PC-3 (cell line): Measurements from ENCODE around the gene UNC5B.

Source experiments
- CTCF ChIP-seq: fragments of 300-600 bp; sonication (generic); conservative IDR thresholded peaks from 2 replicates; pipeline ENCODE4 v1.5.1; 2017; ENCODE audit warnings: antibody characterized with exemption, low read depth, mild to moderate bottlenecking, low read length
- EZH2 ChIP-seq: fragments of 300-600 bp; sonication (generic); IDR thresholded peaks from one replicate; pipeline ENCODE4 v1.6.1; 2017; ENCODE audit warnings: antibody characterized with exemption, mild to moderate bottlenecking, low read length; ENCODE audit not compliant: unreplicated experiment
- EZH2phosphoT487 ChIP-seq: fragments of 300-600 bp; sonication (generic); IDR thresholded peaks from 2 replicates; pipeline ENCODE4 v1.6.1; 2018; ENCODE audit warnings: mild to moderate bottlenecking, antibody characterized with exemption, low read length, borderline replicate concordance

DNA sequence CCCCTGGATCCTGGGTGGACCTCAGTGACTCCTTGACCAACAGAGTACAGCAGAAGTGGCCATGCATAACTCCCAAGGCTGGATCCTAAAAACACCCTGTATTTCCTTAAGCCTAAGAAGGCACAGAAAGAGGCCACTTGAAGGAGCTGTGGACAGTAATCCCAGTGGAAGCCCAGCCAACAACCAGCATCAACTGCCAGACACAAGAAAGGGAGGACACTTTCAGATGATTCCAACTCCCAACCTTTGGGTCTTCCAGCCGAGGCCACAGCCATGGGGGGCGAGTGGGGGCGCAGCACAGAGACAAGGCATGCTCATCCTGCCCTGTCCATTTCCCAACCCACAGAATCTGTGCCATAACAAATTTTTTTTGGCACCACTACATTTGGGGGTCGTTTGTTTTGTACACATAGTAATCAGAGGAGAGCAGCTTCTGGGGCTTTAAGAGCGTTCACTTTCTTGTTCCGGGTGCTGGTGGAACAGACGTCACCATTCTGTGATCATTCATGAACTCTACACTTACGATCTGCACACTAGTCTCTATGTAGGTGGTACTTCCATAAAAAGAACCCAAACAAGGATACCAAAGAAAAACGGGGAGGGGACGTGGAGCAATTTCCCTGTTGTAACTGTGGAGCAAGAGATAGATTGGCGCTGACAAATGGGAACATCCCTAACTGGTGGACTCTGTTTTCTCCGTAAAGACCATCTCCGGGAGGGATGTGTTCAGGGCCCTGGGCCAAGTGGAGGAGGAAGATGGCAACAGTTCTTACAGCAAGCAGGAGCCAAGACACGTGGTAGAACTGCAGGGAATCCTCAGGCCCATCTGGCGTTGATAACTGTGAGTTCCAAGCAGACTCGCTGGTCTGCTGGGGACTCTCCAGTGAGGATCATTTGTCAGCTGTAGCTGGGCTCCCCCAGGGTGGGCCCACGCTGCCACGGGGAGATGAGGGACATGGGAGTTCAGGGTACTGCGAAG lies 100.7 kb downstream of the UNC5B start:
- TF ChIP-seq EZH2 (no peak), CTCF (no peak), EZH2phosphoT487 (no peak)
